ENCODE data around the gene ACTN2.

DNA sequence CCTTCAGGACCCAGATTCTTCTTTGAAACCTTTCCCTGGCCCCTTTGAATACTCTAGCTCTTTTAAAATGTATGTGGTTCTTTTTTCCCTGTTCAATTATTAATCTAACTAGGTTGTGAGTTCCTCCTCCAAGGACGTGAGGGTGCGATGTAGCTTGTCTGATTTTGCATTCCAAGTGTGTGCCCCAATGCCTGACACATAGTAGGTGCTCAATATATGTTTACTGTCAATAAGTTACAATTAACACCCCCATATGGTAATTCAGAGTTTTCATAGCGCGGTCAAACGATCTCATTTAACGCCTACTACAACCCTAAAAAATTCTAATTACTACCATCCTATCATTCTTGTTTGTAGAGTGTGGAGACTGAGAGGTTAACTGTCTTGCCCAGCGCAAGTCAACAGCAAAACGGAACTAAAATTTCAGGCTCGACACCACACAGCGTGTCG, 108.3 kb downstream of the ACTN2 start:
- TF ChIP-seq, protein P1, sequence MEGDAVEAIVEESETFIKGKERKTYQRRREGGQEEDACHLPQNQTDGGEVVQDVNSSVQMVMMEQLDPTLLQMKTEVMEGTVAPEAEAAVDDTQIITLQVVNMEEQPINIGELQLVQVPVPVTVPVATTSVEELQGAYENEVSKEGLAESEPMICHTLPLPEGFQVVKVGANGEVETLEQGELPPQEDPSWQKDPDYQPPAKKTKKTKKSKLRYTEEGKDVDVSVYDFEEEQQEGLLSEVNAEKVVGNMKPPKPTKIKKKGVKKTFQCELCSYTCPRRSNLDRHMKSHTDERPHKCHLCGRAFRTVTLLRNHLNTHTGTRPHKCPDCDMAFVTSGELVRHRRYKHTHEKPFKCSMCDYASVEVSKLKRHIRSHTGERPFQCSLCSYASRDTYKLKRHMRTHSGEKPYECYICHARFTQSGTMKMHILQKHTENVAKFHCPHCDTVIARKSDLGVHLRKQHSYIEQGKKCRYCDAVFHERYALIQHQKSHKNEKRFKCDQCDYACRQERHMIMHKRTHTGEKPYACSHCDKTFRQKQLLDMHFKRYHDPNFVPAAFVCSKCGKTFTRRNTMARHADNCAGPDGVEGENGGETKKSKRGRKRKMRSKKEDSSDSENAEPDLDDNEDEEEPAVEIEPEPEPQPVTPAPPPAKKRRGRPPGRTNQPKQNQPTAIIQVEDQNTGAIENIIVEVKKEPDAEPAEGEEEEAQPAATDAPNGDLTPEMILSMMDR (IDR thresholded peaks at IDR 0.05): no peak
- TF ChIP-seq POLR2AphosphoS5 (IDR thresholded peaks at IDR 0.05): no peak
